Mesodermal cell (in vitro differentiated cells): ENCODE results near the gene ADAMTSL4.

Source experiments
- H3K27ac ChIP-seq: 2 replicates; pipeline ENCODE4 v1.7.0; 2013; ENCODE audit warnings: mild to moderate bottlenecking, low read depth, low read length, moderate library complexity; ENCODE audit not compliant: severe bottlenecking
- H3K36me3 ChIP-seq: 2 replicates; pipeline ENCODE4 v1.7.1; 2013; ENCODE audit warnings: mild to moderate bottlenecking, low read length, moderate library complexity; ENCODE audit not compliant: control insufficient read depth, insufficient read depth
- H3K4me1 ChIP-seq: one replicate; pipeline ENCODE4 v1.7.1; 2013; ENCODE audit warnings: mild to moderate bottlenecking, low read length; ENCODE audit not compliant: insufficient read depth, control insufficient read depth, poor library complexity, severe bottlenecking
- H3K4me3 ChIP-seq: 2 replicates; pipeline ENCODE4 v1.7.0; 2013; ENCODE audit warnings: low read length, control low read depth, mild to moderate bottlenecking; ENCODE audit not compliant: insufficient read depth, poor library complexity, severe bottlenecking; ENCODE audit errors: extremely low read depth
- H3K9me3 ChIP-seq: 2 replicates; pipeline ENCODE4 v1.7.1; 2013; ENCODE audit warnings: mild to moderate bottlenecking, low read length, moderate library complexity; ENCODE audit not compliant: control insufficient read depth
- WGBS, 2 experiments: methylation state at CpG; one replicate each; pipeline ENCODE4 v1.1.5; 2013; ENCODE audit warnings: missing lambda C conversion rate in 2 of 2; ENCODE audit not compliant: insufficient coverage in 2 of 2; 5-methylcytosine and 5-hydroxymethylcytosine counted together

The ADAMTSL4 gene

DNA sequence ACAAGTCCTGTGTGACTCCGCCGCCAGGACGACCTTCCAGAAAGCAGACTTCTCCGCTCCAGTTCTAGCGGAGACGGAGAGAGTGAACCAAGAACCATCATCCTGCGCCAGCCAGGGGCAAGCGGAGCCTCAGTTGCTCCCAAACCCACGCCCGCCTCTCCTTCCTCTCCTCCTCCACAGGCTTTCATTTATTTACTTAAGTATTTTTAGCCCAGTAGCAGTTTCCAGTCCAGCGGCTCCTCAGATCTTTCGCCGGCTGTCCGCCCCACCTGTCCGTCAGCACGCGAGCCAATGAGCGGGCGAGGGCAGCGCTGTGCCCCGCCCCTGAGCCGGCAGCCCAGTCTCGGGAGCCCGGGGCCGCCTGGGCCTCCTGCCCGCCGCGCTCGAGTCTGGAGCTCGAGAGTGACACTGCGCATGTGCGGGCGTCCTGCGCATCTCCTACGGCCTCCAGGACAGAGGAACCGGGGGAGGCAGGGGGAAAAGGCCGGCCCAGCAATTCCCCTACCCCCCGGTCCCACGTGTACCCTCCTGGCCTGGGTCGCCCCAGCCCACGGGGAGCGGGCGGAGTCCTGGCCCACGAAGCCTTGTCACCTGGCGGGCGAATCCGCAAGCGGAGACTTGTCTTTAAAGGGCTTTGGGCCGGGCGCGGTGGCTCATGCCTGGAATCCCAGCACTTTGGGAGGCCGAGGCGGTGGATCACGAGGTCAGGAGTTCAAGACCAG, 33.7 kb upstream of the ADAMTSL4 start, which contains the start of gene FALEC:
Gene FALEC, plus strand, starts transcription at position 425 of the 722 bp plus-strand sequence.
- peak within 1 kb of the TSS; percentile 42 for H3K4me3 ChIP-seq
- WGBS, 2 experiments: 4% methylated on average over 47 to 50 of the region's 54 CpGs
- H3K4me1 ChIP-seq: peaks cover 8% of the 10 kb centered on the region
- no peaks in the 10 kb centered on the region for H3K9me3 ChIP-seq
- H3K36me3 ChIP-seq: peaks cover 34% of the 10 kb centered on the region
- H3K27ac ChIP-seq: peak within 1 kb of the TSS; percentile 74

DNA sequence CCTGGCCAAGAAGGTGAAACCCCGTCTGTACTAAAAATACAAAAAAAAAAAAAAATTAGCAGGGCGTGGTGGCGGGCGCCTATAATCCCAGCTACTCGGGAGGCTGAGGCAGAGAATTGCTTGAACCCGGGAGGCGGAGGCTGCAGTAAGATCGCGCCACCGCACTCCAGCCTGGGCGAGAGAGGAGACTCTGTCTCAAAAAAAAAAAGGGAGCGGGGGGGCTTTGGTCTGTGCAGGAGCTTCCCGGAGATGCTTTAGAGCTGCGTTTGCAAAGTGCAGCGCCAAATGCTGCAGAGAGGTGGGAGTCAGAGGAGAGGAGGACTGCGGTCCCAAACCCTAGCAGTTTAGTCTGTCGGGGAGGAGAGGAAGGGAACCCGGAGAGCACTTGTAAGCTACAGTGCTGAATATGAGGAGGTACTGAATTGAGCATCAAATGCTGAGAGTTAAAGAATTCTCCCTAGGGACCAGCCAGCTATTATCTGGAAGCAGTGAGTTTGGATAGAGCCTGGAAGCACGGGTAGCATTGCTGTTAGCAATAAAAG, 33.1 kb upstream of the ADAMTSL4 start:
- WGBS, 2 experiments: 51 to 54% methylated on average over 14 to 15 of the region's 19 CpGs
- peak overlapping the region; percentile 45 for H3K27ac ChIP-seq
- H3K36me3 ChIP-seq: peaks cover 29% of the 10 kb centered on the region
- H3K4me1 ChIP-seq: peaks cover 8% of the 10 kb centered on the region
- H3K4me3 ChIP-seq: peak overlapping the region; percentile 42
- no peaks in the 10 kb centered on the region for H3K9me3 ChIP-seq

DNA sequence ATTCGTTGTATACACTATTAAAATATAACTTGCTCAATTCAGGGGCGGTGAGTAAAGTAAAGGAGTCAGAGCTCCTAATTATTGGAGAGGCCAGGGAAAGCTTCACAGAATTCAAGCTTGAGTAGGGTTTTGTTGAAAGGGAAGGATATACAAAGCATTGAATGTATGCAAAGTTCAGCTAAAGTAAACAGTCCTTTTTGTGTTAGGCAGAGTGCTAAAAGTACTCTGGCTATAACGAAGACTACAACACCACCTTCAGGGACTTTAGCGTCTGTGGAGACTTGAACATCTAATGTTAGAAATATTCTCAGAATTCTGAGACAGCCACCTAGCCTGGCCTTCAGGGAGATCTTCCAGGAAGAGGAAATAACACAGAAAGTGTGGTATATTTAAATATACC, 32.6 kb upstream of the ADAMTSL4 start:
- Histone ChIP-seq H3K27ac (no peak overlapping the region), H3K36me3 (peaks cover 25% of the 10 kb centered on the region), H3K4me1 (peaks cover 8% of the 10 kb centered on the region), H3K9me3 (no peaks in the 10 kb centered on the region), H3K4me3 (no peak overlapping the region)
- 89% methylated on average over 1 of the region's 4 CpGs; no CpG with 5 or more reads in 1 of the 2 experiments for whole genome bisulfite sequencing, 2 experiments

DNA sequence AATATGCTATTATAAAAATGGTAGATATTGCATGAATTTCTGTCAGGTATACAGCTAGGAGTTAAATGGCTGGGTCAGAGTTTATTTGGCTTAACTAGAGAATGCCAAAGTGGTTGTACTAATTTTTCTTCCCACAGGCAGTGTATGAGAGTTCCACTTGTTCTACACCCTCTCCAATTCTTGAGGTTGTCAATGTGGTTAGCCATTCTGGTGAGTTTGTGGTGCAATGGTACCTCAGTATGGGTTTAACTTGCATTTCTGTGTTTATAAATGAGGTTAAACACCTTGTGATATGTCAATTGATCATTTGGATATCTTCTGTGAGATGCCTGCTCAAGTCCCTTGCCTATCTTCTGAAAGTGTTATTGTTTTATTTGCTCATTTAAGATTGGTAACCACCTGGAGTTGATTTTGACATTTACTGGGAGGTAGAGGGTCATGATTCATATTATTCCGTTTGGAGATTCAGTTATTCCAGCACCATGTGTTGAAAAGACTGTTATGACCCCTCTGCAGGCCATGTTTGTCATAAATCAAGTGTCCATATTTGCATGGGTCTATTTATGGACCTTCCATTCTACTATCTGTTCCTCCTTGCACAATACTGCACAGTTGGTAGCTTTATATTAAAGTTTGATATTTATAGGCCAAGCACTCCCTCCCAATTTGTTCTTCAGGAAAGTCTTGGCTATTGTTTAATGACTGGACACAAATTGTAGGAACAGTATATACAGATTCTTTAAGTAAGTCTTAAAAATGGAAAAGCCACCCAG, 27.8 kb upstream of the ADAMTSL4 start:
- H3K9me3 ChIP-seq: no peaks in the 10 kb centered on the region
- 80 to 100% methylated on average over 1 of the region's 1 CpG for WGBS, 2 experiments
- H3K27ac ChIP-seq: no peak overlapping the region
- no peak overlapping the region for H3K4me3 ChIP-seq
- no peaks in the 10 kb centered on the region for H3K36me3 ChIP-seq
- H3K4me1 ChIP-seq: peaks cover 3% of the 10 kb centered on the region

DNA sequence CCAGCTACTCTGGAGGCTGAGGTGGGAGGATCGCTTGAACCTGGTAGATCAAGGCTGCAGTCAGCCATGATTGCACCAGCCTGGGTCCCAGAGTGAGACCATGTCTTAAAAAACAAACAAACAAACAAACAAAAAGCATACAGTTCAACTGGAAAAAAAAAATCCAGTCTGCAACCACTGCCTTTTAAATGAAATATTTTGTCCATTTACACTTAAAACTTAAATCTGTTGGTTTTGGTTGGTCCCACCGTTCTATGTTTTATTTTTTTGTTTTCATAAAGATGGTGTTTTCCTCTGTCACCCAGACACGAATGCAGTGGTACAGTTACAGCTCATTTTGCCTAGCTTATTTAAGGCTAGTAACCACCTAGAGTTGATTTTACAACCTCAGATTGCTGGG, 23.9 kb upstream of the ADAMTSL4 start:
- 82 to 90% methylated on average over 2 of the region's 3 CpGs for WGBS, 2 experiments

DNA sequence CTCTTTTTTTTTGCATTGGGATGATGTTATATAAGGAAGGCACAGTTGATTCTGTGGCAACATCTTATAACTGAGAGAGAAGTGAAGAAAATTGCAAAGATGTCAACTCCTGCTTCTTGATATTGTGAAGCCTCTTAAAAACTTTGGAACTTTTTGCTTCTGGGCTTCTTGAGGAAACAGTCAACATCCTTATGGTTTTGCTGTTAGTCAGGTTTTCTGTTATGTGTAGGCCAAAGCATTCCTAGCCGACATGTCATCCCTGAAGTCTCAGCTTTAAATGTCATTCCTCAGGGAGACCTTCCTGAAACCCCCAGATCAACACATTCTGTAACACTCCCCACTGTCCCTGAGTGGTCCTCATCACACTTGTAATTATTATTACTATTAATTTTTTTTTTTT, 21.0 kb upstream of the ADAMTSL4 start:
- WGBS, 2 experiments: no CpG with 5 or more reads among the region's 1 CpG
- H3K27ac ChIP-seq: peak overlapping the region; percentile 29
- no peak overlapping the region for H3K4me3 ChIP-seq
- peaks cover 16% of the 10 kb centered on the region for H3K4me1 ChIP-seq
- H3K9me3 ChIP-seq: no peaks in the 10 kb centered on the region
- H3K36me3 ChIP-seq: no peaks in the 10 kb centered on the region

More for the DNA sequence above, 23.9 kb upstream of the ADAMTSL4 start:
- no peak overlapping the region for H3K4me3 ChIP-seq
- H3K4me1 ChIP-seq: peaks cover 9% of the 10 kb centered on the region
- no peak overlapping the region for H3K27ac ChIP-seq
- no peaks in the 10 kb centered on the region for H3K36me3 ChIP-seq
- no peaks in the 10 kb centered on the region for H3K9me3 ChIP-seq

DNA sequence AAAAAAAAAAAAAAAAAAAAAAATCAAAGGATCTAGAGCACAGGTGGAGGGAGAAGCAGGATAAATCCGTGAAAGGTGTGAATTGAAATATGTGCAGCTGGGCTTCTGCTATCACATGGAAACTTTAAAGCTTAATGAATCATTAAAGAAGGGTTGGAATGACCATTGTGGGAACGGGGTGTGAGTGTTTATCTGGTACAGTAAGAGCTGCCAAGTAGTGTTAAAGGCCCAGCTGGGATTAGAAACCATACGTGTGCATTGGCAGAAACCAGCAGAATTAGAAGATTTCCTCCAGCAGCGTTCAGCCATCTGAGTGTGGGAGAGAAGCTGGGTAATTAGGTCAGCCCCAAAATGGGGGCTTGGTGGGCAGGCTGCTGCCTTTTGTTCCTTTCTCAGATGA, 20.2 kb upstream of the ADAMTSL4 start:
- no peaks in the 10 kb centered on the region for H3K36me3 ChIP-seq
- WGBS, 2 experiments: 91 to 95% methylated on average over 3 of the region's 4 CpGs
- H3K4me1 ChIP-seq: peaks cover 13% of the 10 kb centered on the region
- no peak overlapping the region for H3K27ac ChIP-seq
- no peaks in the 10 kb centered on the region for H3K9me3 ChIP-seq
- no peak overlapping the region for H3K4me3 ChIP-seq

DNA sequence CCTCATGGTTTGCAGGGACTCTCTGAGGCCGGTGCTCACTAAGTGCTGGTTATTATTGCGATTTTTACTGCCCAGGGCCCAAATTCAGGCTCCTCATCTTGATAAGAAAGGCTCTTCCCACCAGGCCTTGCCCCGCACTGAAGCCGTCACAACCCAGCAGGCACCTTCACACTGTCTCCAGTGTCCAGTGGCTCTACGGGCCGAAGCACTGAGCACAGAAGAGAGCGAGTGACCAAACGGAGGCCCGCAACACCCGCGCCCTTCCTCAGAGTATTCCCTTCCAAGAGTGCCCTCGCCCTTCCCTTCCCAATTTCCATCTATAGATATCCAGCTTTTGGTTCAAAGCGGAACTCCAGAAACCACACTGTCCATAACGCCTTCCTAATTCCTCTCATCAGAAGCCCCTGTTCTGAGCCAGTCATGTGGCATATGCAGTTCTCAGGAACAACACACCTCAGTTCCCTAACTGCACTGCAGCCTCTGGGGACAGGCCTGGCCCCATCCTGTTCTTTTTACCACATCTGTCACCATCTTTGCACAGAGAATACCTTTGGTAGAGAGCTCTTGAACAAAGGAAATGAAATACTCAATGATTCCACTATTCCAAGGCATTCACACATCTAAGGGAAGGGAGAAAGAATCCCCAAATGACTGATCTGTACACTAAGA, 18.6 kb upstream of the ADAMTSL4 start:
- WGBS, 2 experiments: 94 to 95% methylated on average over 9 to 14 of the region's 14 CpGs
- H3K36me3 ChIP-seq: no peaks in the 10 kb centered on the region
- H3K9me3 ChIP-seq: no peaks in the 10 kb centered on the region
- peaks cover 17% of the 10 kb centered on the region for H3K4me1 ChIP-seq
- no peak overlapping the region for H3K4me3 ChIP-seq
- no peak overlapping the region for H3K27ac ChIP-seq

DNA sequence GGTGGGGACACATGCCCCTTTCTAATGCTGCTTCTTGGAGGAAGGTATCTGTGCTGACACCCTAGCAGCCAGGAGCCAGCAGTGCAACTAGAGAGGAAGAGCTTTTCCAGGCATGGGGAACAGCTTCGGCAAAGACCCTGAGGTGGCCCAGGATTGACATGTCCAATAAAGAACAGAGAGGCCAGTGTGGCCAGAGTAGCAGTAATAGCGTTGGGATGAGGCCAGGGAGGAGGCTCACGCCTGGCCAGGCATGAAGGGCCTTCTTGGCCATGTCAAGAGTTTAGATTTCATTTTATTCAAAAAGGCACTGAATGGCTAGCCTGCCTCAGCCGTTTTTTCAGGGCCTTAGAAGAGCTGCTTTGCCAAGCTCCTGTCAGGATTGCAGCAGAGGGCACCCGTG, 16.3 kb upstream of the ADAMTSL4 start:
- Histone ChIP-seq H3K4me3 (no peak overlapping the region), H3K36me3 (no peaks in the 10 kb centered on the region), H3K4me1 (peaks cover 33% of the 10 kb centered on the region), H3K27ac (no peak overlapping the region), H3K9me3 (no peaks in the 10 kb centered on the region)
- 64 to 69% methylated on average over 4 to 5 of the region's 5 CpGs for WGBS, 2 experiments

DNA sequence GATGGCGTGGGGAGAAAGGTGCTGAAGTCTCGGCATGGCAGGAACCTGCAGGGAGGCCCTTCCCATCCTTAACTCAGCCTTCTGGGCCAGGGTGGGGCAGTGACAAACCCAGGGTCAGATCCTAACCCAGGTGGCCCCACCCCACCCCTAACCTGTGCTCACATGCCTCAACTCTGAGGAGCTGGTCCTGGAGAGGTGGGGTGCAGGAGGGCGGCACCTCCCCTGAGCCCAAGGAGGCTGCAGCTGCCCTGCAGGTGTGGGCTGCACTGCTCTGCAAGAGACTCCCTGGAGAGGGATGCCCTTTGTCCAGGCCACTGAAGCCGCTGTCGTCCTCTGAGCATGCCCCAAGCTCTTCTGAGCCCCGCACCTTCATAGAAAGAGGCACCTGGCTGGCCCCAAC, 15.2 kb upstream of the ADAMTSL4 start:
- Histone ChIP-seq H3K4me1 (peaks cover 39% of the 10 kb centered on the region), H3K9me3 (no peaks in the 10 kb centered on the region), H3K4me3 (no peak overlapping the region), H3K36me3 (no peaks in the 10 kb centered on the region), H3K27ac (no peak overlapping the region)
- 90 to 93% methylated on average over 5 to 6 of the region's 6 CpGs for WGBS, 2 experiments
